ENCODE data around the gene PLCB4.

PLCB4 gene

GRCh38 chr20:9180481-9181257 is 111.8 kb downstream of the PLCB4 start:
- no peak for DNase-seq

DNA sequence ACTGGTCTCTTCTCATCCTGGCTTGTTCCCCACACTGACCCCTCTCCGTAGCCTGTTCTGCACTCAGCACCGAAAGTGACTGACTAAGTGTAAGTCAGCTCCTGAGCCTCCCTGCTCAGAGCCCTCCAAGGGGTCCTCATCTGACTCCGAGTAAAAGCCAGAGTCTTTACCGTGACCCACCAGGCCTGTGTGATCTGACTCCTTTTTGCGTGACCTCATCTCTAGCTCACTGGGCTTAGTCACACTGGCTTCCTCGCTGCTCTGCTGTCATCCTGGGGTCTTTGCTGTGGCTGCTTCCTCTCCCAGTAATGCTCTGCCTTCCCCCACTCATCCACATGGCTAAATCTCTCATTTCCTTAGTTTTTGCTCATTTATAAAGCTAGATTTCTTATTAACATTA is 116.6 kb downstream of the PLCB4 start:
- DNase-seq, result no peak

DNA sequence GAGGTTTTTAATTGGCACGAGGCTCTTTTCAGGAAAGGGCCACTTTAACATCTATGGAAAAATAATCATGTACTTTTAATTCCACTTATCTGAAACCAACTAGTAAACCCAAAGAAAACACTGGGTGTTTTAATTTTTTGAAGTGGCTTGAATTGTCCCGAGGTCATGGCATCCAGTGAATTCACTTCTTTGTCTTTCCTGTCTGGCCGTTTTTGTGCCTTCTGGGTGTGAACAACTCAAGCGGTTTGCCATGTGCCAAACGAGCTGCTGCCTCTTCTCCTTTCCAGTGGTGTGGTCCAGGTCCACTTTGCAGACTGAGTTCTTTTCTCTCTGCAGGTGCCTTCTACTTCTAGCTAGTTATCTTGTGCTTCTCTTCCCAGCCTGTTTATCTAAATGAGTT is 117.5 kb downstream of the PLCB4 start:
- DNase-seq, result no peak

- DNase-seq, result no peak
Observed at GRCh38 chr20:9195031-9195430, 126.1 kb downstream of the PLCB4 start.

DNA sequence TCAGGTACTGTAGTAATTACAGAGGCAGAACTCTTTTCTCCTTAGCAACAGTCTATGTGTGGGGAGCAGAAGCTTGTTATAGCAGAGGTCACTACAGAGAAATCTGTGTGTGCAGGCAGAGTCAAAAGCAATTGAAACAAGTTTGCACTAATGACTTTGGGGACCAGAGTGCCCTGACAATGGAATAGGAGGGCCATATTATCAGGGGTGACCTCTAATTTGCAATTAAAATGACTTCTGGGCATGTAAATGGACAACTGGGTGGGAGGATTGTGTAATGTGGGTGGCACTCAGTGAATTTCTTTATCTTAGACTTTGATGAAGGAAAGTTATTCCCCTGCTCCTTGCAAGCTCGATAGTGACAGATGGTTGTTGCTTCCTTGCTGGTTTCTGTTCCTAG is 127.2 kb downstream of the PLCB4 start:
- DNase-seq, result no peak

- DNase-seq, result no peak
Observed at GRCh38 chr20:9198460-9198859, 129.6 kb downstream of the PLCB4 start.

DNA sequence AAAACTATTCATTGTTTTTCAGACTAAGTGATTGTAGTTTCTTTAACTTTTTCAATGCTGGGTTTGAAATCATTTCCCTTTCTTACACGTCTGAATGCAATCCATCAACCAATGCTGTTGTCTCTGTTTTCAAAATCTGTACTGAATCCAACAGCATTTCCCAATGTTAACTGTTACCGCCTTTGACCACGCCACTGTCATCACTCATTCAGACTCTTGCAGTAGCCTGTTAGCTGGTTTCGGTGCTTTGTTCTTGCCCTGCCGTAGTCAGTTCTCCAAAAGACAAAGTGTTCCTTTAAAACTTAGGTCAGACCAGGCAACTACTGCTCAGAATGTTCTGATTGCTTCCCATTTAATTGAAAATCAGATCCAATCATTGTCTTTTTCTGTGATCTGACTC is 131.3 kb downstream of the PLCB4 start:
- no peak for DNase-seq

GRCh38 chr20:9200620-9201019 is 131.7 kb downstream of the PLCB4 start:
- no peak for DNase-seq

DNA sequence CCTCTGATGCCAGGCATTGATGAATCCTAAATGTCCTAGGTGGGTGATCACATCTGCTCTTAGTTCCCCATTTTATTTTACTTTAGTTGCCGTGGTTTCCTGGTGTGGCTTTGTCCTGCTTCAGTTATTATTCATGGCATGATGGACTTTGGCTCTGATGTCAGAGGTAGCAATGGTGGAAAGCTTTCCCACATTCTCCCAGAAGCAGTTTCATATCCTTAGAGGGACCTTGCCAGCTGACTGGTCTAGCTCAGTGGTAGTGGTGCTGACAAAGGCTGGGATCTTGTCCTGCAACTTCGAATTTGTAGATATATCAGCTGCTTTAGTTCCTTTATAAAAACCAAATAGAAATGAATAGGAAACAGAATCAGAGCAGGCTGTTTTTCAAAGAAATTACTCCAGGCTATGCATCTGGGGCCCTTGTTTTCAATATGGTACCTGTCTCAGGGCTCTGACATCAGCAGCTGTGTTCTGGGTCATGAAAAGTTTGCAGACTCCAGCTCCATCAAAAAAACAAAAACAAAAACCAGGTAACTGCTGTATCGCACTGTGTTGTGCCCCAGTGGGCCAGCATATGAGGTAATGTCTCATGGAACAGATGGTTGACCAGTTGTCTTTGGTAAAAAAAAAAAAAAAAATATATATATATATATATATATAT is 133.7 kb downstream of the PLCB4 start:
- no peak for DNase-seq

GRCh38 chr20:9203081-9203447 is 134.2 kb downstream of the PLCB4 start:
- DNase-seq, result no peak

DNA sequence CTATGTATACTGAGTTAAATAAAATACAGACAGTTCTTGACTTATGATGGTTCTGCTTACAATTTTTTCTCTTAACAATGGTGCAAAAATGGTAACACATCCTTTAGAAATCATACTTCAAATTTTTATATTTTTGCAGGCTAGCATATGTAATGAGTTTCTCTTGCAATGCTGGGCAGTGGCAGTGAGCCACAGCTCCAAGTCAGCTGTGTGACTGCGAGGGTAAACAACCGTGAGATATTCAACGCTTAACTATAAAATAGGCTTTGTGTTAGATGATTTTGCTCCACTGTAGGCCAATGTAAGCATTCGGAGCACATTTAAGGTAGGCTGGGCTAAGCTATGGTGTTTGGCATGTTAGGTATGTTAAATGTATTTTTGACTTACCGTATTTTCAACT is 136.1 kb downstream of the PLCB4 start:
- no peak for DNase-seq

DNA sequence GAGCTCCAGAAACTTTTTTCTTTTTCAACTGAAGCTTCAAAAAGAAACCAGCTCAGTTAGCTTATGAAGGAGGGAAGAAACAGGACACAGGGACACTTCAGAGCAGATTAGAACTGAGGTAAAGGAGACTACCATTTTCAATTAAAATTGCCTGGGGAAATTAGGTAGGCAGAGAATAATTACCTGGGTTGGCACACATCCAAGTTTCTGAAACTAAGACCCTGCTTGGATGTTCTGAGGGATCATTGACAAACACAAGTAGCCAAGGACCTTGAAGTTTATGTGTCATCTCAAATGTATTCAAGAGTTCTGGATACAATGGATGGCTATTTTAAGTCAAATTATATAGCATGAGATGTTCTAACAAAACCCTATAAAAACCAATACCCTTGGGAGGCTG is 137.6 kb downstream of the PLCB4 start:
- DNase-seq, result no peak

GRCh38 chr20:9207253-9207652 is 138.4 kb downstream of the PLCB4 start:
- no peak for DNase-seq

DNA sequence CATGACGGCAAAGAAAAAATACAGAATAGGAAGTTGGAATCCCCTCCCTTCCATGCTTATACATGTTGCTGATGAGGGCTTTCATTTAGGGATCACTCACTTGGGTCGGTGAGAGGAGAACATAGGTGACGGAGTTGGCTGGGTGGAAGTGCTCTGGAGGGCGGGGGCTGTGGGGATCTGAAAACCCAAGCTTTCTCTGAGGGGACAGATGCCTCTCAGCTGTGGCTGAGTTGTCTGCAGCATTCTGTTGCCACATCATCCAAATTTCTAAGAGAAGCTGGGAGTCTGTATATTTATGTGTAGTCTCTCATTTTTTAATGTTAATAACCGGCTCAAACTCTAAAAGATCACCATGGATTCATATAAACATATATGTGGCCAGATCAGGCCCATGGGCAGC is 141.5 kb downstream of the PLCB4 start:
- DNase-seq, result no peak

DNA sequence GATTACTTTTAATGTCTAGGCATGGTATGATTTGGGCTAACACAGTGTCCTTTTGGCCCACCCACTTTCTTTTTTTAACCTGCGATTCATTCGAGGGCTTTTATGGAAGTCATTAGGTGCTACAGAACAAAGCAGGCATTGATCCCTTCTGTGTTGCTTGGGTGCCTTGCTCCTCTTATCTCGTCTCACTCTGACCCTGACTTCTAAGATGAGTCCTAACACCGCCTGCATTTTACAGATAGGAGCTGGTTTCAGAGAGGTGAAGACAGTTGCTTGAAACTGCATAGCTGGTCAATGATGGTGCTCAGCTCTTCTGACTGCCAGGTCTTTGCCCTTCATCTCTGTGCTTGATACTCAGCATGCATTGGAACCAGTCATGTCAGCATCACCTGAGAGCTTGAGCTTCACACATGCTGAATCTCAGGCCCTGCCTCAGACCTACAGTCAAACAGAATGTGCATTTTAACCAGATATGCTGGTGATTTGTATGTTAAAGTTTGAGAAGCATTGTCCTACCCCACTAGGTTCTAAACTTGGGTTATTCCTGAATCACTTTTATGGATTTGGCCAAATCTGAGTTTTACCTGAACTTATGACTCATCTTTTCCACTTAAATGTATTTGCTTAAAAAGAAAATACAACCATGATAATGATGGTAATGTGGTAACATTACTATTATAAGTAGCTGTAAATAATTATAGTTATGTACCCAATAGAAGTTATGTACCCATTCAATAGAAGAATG is 142.3 kb downstream of the PLCB4 start:
- DNase-seq, result no peak

GRCh38 chr20:9212735-9213134 is 143.8 kb downstream of the PLCB4 start:
- no peak for DNase-seq

DNA sequence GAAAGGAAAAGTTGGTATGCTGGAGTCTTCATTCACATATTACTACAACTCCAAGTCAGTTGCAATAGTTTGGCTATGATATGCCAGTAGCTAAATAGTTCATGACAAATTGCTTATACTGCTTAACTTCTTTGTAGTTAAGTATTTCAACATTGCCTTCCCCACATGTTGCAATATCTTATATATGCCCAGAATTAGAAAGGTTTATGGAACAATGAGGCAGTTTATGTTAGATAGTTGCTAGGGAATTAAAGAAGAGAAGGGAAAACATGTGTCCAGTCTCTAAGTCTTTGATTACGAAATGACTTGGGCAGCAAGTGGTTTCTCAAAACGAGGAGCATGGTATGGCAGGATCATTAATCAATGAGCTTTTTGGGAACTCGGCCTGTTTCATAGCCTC is 145.8 kb downstream of the PLCB4 start:
- DNase-seq, result no peak

GRCh38 chr20:9215539-9215938 is 146.7 kb downstream of the PLCB4 start:
- DNase-seq, result no peak

DNA sequence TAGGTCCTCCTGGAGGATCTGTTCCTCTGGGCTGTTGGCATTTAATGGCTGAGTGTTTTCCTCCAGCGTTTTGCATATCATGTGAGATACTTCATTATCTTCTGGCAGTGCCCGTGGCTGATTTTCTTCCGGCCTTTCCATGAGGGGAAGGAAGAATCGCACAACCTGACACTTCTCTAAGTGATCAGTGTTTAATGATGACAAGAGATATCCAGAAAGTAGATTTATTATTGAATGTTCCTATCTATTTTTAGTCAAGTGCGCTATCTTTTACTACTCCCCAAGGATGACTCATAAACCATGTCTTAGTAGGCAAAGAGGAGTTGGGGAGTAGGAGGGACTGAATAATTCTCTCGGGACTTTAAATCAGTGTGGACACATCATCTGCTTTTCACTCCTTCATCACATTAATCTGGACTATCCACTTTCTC is 149.7 kb downstream of the PLCB4 start:
- DNase-seq, result no peak

GRCh38 chr20:9220874-9221547 is 152.1 kb downstream of the PLCB4 start:
- DNase-seq, result no peak

- no peak for DNase-seq
Observed at GRCh38 chr20:9223296-9223695, 154.4 kb downstream of the PLCB4 start.

DNA sequence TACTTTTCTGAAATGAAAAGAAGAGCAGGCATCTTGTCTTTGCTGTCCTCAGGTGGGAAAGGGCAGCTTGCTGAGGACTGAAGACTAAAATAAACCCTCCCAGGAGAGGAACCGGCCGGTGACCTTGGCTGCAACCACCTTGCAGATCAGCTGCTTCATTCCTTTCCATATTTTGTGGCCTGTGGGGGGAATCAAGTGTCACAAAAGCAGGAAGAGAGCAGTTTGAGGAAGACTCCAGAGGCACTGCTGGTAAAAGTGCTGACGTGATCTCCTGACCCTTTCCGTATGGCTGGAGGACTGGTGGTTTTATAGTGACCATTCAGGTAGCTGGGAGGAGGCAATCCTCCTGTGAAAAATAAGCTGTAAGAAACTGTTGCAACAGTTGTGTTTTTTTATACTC is 157.0 kb downstream of the PLCB4 start:
- DNase-seq, result no peak

- DNase-seq, result no peak
Observed at GRCh38 chr20:9227896-9228615, 159.2 kb downstream of the PLCB4 start.

Data from T-helper 1 cell (primary cell).